Suppressor macrophage treated with lipopolysaccharide for 4 hours (primary cell): ENCODE results near the gene KIF13A.
"Not testable (repeated sequence)": the region's sequence is repeated elsewhere in the genome, so short reads cannot be mapped to it uniquely, and the experiment has no call there.

Source experiments
- DNase-seq: peaks from one replicate; pipeline ENCODE4 v3.0.0-alpha.2; 2020

KIF13A gene

GRCh38 chr6:17967668-17968518 is 19.5 kb downstream of the KIF13A start:
- no peak for DNase-seq

- no peak for DNase-seq
These were observed 21.0 kb downstream of the KIF13A start for GRCh38 chr6:17966451-17966850.

- no peak for DNase-seq
These were observed 22.0 kb downstream of the KIF13A start for GRCh38 chr6:17965397-17965796.

GRCh38 chr6:17964633-17965032 is 22.8 kb downstream of the KIF13A start:
- no peak for DNase-seq

- no peak for DNase-seq
These were observed 24.9 kb downstream of the KIF13A start for GRCh38 chr6:17962436-17963031.

GRCh38 chr6:17959302-17959701 is 28.1 kb downstream of the KIF13A start:
- no peak for DNase-seq

- no peak for DNase-seq
These were observed 29.4 kb downstream of the KIF13A start for GRCh38 chr6:17957904-17958620.

GRCh38 chr6:17957498-17957897 is 29.9 kb downstream of the KIF13A start:
- peak; percentile 66 for DNase-seq

GRCh38 chr6:17957086-17957485 is 30.3 kb downstream of the KIF13A start:
- DNase-seq: no peak

GRCh38 chr6:17950095-17950494 is 37.3 kb downstream of the KIF13A start:
- no peak for DNase-seq

- no peak for DNase-seq
These were observed 38.3 kb downstream of the KIF13A start for GRCh38 chr6:17949168-17949567.

GRCh38 chr6:17948725-17949124 is 38.7 kb downstream of the KIF13A start:
- no peak for DNase-seq

GRCh38 chr6:17947574-17947973 is 39.9 kb downstream of the KIF13A start:
- not testable (repeated sequence) for DNase-seq

- no peak for DNase-seq
These were observed 41.9 kb downstream of the KIF13A start for GRCh38 chr6:17945575-17945974.

GRCh38 chr6:17945111-17945510 is 42.3 kb downstream of the KIF13A start:
- DNase-seq: no peak

- DNase-seq: no peak
These were observed 46.1 kb downstream of the KIF13A start for GRCh38 chr6:17941318-17941717.

- no peak for DNase-seq
These were observed 47.2 kb downstream of the KIF13A start for GRCh38 chr6:17940151-17940792.

- peak; percentile 47 for DNase-seq
These were observed 48.5 kb downstream of the KIF13A start for GRCh38 chr6:17938901-17939300.

GRCh38 chr6:17935188-17936149 is 52.0 kb downstream of the KIF13A start:
- no peak for DNase-seq

- DNase-seq: no peak
These were observed 53.7 kb downstream of the KIF13A start for GRCh38 chr6:17933716-17934115.

GRCh38 chr6:17932330-17932852 is 55.0 kb downstream of the KIF13A start:
- DNase-seq: peak; percentile 52

- no peak for DNase-seq
These were observed 56.2 kb downstream of the KIF13A start for GRCh38 chr6:17931227-17931626.
